Smooth muscle cell (in vitro differentiated cells): ENCODE data around the gene TTC39C. TPM values are rescaled to one million over a fixed set of nuclear protein-coding genes. Genes with fewer than 3 reads are reported as not detected.

Experiments used
- DNase-seq: peaks from one replicate; lab custom pipeline; 2025; ENCODE audit not compliant: unreplicated experiment; lab: John Stamatoyannopoulos, UW
- H2AFZ ChIP-seq: fragments of 200-600 bp; sonication (generic); 2 replicates; pipeline ENCODE4 v1.6.0; 2016; ENCODE audit warnings: antibody characterized with exemption, low read depth, mild to moderate bottlenecking
- H3F3A ChIP-seq: fragments of 200-600 bp; sonication (generic); 2 replicates; pipeline ENCODE4 v1.6.0; 2017; ENCODE audit warnings: antibody characterized with exemption, low read depth
- H3K27ac ChIP-seq: fragments of 200-600 bp; sonication (generic); 2 replicates; pipeline ENCODE4 v1.5.1; 2016; ENCODE audit warnings: low read depth, mild to moderate bottlenecking
- H3K27me3 ChIP-seq: fragments of 200-600 bp; sonication (generic); 2 replicates; pipeline ENCODE4 v1.6.1; 2016; ENCODE audit warnings: low read depth, mild to moderate bottlenecking
- H3K36me3 ChIP-seq: fragments of 200-600 bp; sonication (generic); 2 replicates; pipeline ENCODE4 v1.5.1; 2016; ENCODE audit warnings: low read depth
- H3K4me1 ChIP-seq: fragments of 200-600 bp; sonication (generic); 2 replicates; pipeline ENCODE4 v1.5.1; 2016; ENCODE audit warnings: low read depth
- H3K4me2 ChIP-seq: fragments of 200-600 bp; sonication (generic); 2 replicates; pipeline ENCODE4 v1.6.0; 2016; ENCODE audit warnings: mild to moderate bottlenecking
- H3K4me3 ChIP-seq: fragments of 200-600 bp; sonication (generic); 2 replicates; pipeline ENCODE4 v1.5.1; 2016; ENCODE audit warnings: mild to moderate bottlenecking
- H3K79me2 ChIP-seq: fragments of 200-600 bp; sonication (generic); 2 replicates; pipeline ENCODE4 v1.6.0; 2016; ENCODE audit warnings: low read depth, mild to moderate bottlenecking
- H3K9ac ChIP-seq: fragments of 200-600 bp; sonication (generic); 2 replicates; pipeline ENCODE4 v1.6.0; 2016; ENCODE audit warnings: low read depth
- H3K9me3 ChIP-seq: fragments of 200-600 bp; sonication (generic); replicated peaks from 2 replicates; pipeline ENCODE4 v1.5.1; 2016; ENCODE audit warnings: low read depth
- H4K20me1 ChIP-seq: fragments of 200-600 bp; sonication (generic); 2 replicates; pipeline ENCODE4 v1.6.0; 2016; ENCODE audit warnings: low read depth
- WGBS: methylation state at CpG from one replicate; pipeline ENCODE4 v1.1.7; 2016; ENCODE audit warnings: low lambda C conversion rate; 5-methylcytosine and 5-hydroxymethylcytosine counted together
- polyA plus RNA-seq: library from polyadenylated mRNA; unstranded; fragments of >200 nt; fragmentation: Nextera tagmentation; extraction: Ambion mirVana; gene quantifications from 2 replicates; pipeline ENCODE4 v1.2.1, GENCODE V29; 2016
- total RNA-seq: library from RNA; depleted of rRNA; stranded (reverse); fragments of >200 nt; gene quantifications from 2 replicates; pipeline ENCODE4 v1.2.3, GENCODE V29; 2014
- TF ChIP-seq, protein P1 (sequence below): fragments of 200-600 bp; sonication (generic); IDR thresholded peaks from 2 replicates; pipeline ENCODE4 v1.5.1; 2017; ENCODE audit warnings: borderline replicate concordance, mild to moderate bottlenecking, antibody characterized with exemption; ENCODE audit not compliant: insufficient read depth, poor library complexity, severe bottlenecking

Gene TTC39C
- total and polyA plus RNA-seq, 2 experiments from 2014 or later, result 3.1 to 10.4 TPM

- Histone ChIP-seq H3K4me3 (no peak overlapping the region), H3K36me3 (no peaks in the 10 kb centered on the region), H3K4me1 (no peaks in the 10 kb centered on the region), H3F3A (no peaks in the 10 kb centered on the region), H4K20me1 (no peaks in the 10 kb centered on the region), H3K27me3 (peaks cover under 1% of the 10 kb centered on the region), H2AFZ (no peak overlapping the region), H3K79me2 (no peaks in the 10 kb centered on the region), H3K27ac (no peak overlapping the region), H3K9me3 (no peaks in the 10 kb centered on the region), H3K9ac (no peak overlapping the region), H3K4me2 (no peak overlapping the region)
- 92% methylated on average over 2 of the region's 2 CpGs for WGBS
- TF ChIP-seq, protein P1, sequence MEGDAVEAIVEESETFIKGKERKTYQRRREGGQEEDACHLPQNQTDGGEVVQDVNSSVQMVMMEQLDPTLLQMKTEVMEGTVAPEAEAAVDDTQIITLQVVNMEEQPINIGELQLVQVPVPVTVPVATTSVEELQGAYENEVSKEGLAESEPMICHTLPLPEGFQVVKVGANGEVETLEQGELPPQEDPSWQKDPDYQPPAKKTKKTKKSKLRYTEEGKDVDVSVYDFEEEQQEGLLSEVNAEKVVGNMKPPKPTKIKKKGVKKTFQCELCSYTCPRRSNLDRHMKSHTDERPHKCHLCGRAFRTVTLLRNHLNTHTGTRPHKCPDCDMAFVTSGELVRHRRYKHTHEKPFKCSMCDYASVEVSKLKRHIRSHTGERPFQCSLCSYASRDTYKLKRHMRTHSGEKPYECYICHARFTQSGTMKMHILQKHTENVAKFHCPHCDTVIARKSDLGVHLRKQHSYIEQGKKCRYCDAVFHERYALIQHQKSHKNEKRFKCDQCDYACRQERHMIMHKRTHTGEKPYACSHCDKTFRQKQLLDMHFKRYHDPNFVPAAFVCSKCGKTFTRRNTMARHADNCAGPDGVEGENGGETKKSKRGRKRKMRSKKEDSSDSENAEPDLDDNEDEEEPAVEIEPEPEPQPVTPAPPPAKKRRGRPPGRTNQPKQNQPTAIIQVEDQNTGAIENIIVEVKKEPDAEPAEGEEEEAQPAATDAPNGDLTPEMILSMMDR, result no peak
- no peak for DNase-seq
Observed at GRCh38 chr18:24003903-24004640, 10.5 kb upstream of the TTC39C start.

DNA sequence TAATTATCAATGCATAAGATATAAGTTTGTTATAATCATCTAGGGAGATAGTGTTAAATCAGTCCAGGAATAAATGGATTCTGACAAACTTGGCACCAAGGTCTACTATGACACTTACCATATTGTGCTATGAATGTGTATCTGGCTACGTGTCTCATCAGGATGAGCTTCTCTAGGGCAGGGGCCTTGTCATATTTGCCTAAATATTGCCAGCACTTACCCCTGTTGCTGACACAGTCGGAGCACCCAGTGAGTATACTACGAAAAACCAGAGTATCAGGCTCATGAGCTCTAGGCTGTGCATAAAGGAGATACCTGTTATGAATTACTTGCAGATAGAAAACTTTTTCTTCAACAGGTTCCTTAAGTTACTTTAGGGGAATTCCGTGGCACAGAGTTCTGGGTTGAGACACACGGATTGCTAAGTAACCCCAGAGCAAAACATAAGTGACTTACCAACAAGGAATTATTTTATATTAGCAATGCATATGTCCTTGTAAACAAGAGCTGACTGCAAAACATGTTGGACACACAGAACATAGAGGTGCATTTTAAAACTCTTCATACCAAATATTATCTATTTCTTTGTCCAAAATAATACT, 7.7 kb upstream of the TTC39C start:
- Histone ChIP-seq H3K4me2 (no peak overlapping the region), H3K27me3 (peaks cover 22% of the 10 kb centered on the region), H3F3A (no peaks in the 10 kb centered on the region), H3K9me3 (no peaks in the 10 kb centered on the region), H3K27ac (no peak overlapping the region), H3K4me1 (no peaks in the 10 kb centered on the region), H3K36me3 (no peaks in the 10 kb centered on the region), H2AFZ (no peak overlapping the region), H3K79me2 (no peaks in the 10 kb centered on the region), H3K4me3 (no peak overlapping the region), H4K20me1 (no peaks in the 10 kb centered on the region), H3K9ac (no peak overlapping the region)
- WGBS, result 90% methylated on average over 5 of the region's 5 CpGs
- TF ChIP-seq, protein P1, result no peak
- DNase-seq, result no peak

GRCh38 chr18:24009246-24009645, 5.3 kb upstream of the TTC39C start:
- no peak overlapping the region for H3K4me3 ChIP-seq
- peaks cover 6% of the 10 kb centered on the region for H3F3A ChIP-seq
- TF ChIP-seq, protein P1, result no peak
- peaks cover 22% of the 10 kb centered on the region for H3K27me3 ChIP-seq
- H3K27ac ChIP-seq, result no peak overlapping the region
- H3K9me3 ChIP-seq, result no peaks in the 10 kb centered on the region
- no peak for DNase-seq
- no peaks in the 10 kb centered on the region for H3K79me2 ChIP-seq
- H3K9ac ChIP-seq, result no peak overlapping the region
- H2AFZ ChIP-seq, result no peak overlapping the region
- no peaks in the 10 kb centered on the region for H3K36me3 ChIP-seq
- H4K20me1 ChIP-seq, result no peaks in the 10 kb centered on the region
- no peaks in the 10 kb centered on the region for H3K4me1 ChIP-seq
- WGBS, result 85% methylated on average over 1 of the region's 1 CpG
- H3K4me2 ChIP-seq, result no peak overlapping the region
